Measurements from ENCODE around the gene SAMD4B.

DNA sequence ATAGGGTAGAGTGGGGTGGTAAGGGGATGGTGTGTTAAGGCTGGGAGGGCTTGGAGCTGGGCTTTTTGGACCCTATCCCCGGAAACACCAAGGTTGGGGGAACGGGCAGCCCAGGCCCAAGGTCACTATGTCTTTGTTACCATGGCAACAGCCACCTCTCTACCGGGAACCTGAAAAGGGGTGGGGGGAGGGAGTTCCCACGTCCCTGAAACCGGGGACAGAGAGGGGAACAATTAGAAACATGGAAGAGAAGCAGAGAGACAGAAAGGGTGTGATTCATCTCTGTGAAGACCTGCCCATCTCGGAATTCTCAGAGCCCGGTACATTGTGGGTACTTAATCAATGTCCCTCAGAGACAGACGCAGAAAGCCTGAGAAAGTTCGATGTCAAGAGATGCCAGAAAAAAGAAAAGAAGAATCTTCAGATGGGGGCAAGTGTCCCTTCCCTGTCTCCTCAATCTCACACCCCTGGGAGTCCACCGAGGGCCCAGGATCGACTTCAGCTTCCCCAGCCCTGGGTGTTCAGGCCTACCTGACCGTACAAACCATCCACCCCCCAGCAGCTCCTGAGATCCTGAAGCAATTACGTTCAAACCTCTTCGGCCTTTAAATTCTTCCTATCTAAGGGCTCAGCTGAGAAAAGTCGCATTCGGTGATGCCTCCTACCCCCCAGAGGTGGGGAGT lies 14.7 kb upstream of the SAMD4B start:
- TF ChIP-seq, protein P1, sequence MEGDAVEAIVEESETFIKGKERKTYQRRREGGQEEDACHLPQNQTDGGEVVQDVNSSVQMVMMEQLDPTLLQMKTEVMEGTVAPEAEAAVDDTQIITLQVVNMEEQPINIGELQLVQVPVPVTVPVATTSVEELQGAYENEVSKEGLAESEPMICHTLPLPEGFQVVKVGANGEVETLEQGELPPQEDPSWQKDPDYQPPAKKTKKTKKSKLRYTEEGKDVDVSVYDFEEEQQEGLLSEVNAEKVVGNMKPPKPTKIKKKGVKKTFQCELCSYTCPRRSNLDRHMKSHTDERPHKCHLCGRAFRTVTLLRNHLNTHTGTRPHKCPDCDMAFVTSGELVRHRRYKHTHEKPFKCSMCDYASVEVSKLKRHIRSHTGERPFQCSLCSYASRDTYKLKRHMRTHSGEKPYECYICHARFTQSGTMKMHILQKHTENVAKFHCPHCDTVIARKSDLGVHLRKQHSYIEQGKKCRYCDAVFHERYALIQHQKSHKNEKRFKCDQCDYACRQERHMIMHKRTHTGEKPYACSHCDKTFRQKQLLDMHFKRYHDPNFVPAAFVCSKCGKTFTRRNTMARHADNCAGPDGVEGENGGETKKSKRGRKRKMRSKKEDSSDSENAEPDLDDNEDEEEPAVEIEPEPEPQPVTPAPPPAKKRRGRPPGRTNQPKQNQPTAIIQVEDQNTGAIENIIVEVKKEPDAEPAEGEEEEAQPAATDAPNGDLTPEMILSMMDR (IDR thresholded peaks at IDR 0.05) = no peak
- no peak for TF ChIP-seq POLR2A (IDR thresholded peaks at IDR 0.05)
